ENCODE measurements around the gene WWOX.

GRCh38 chr16:78563905-78564304, 464.5 kb downstream of the WWOX start:
- TF ChIP-seq CTCF (IDR thresholded peaks at IDR 0.05) (no peak), POLR2AphosphoS5 (IDR thresholded peaks at IDR 0.05) (no peak), POLR2A (IDR thresholded peaks at IDR 0.05) (no peak), EP300 (IDR thresholded peaks at IDR 0.05) (no peak)
